ENCODE data around the gene MGST3.

GRCh38 chr1:165698761-165699052 lies 67.7 kb downstream of the MGST3 start:
- TF ChIP-seq POLR2A (IDR thresholded peaks at IDR 0.05) (no peak), CTCF (IDR thresholded peaks at IDR 0.05) (peak in 1 of 4 experiments; percentile 2)

All from uterus (tissue), 2 donors.